HG03442 (cell line): ENCODE data around the gene HOXA9.

Experiments used
- ATAC-seq: cut with Tn5 transposase; IDR thresholded peaks from one replicate; pipeline ENCODE4 v1.9.1; 2021; ENCODE audit warnings: mild to moderate bottlenecking, moderate library complexity; ENCODE audit not compliant: unreplicated experiment

Gene HOXA9

GRCh38 chr7:27155816-27156507, 9.4 kb downstream of the HOXA9 start:
- no peak for ATAC-seq

- ATAC-seq: no peak
Measured at GRCh38 chr7:27154901-27155815, 10.2 kb downstream of the HOXA9 start.

- ATAC-seq: no peak
Measured at GRCh38 chr7:27154369-27154768, 11.0 kb downstream of the HOXA9 start.

GRCh38 chr7:27153526-27153925, 11.8 kb downstream of the HOXA9 start:
- ATAC-seq: no peak

- no peak for ATAC-seq
Measured at GRCh38 chr7:27152816-27153442, 12.4 kb downstream of the HOXA9 start.

- no peak for ATAC-seq
Measured at GRCh38 chr7:27151931-27152815, 13.2 kb downstream of the HOXA9 start, which contains the start of gene HOXA3. HOXA3 (minus strand) TSS chr7:27152583; CDS start chr7:27110640, 41,943 bp downstream.

- no peak for ATAC-seq
Measured at GRCh38 chr7:27151341-27151930, 13.9 kb downstream of the HOXA9 start.

- peak; percentile 81 for ATAC-seq
Measured at GRCh38 chr7:27150568-27151340, 14.6 kb downstream of the HOXA9 start.

- no peak for ATAC-seq
Measured at GRCh38 chr7:27149842-27150567, 15.3 kb downstream of the HOXA9 start.

- no peak for ATAC-seq
Measured at GRCh38 chr7:27148756-27149641, 16.3 kb downstream of the HOXA9 start.

GRCh38 chr7:27148031-27148755, 17.1 kb downstream of the HOXA9 start:
- no peak for ATAC-seq

- ATAC-seq: no peak
Measured at GRCh38 chr7:27147199-27148030, 17.9 kb downstream of the HOXA9 start, which contains the start of gene HOXA6. HOXA6 (minus strand) TSS chr7:27147774; CDS start chr7:27147749, 25 bp downstream.

GRCh38 chr7:27146491-27147198, 18.7 kb downstream of the HOXA9 start:
- no peak for ATAC-seq

- ATAC-seq: no peak
Measured at GRCh38 chr7:27145914-27146412, 19.4 kb downstream of the HOXA9 start.
